NB4 (cell line): ENCODE measurements around the gene RAB34.

Source experiments
- CTCF ChIP-seq: IDR thresholded peaks from one replicate; pipeline ENCODE4 v1.5.1; 2012; ENCODE audit warnings: low read depth, low read length
- MAX ChIP-seq: IDR thresholded peaks from 2 replicates; pipeline ENCODE4 v1.6.1; 2011; ENCODE audit warnings: low read depth, low read length
- MYC ChIP-seq: IDR thresholded peaks from 2 replicates; pipeline ENCODE4 v1.6.1; 2011; ENCODE audit warnings: low read depth, low read length
- POLR2A ChIP-seq: IDR thresholded peaks from 2 replicates; pipeline ENCODE4 v1.6.1; 2011; ENCODE audit warnings: mild to moderate bottlenecking; ENCODE audit not compliant: insufficient read length; ENCODE audit errors: extremely low read depth

- TF ChIP-seq CTCF = no peak
- peak; percentile 96 for TF ChIP-seq MAX
- peak; percentile 81 for TF ChIP-seq POLR2A
- peak; percentile 94 for TF ChIP-seq MYC
Observed at GRCh38 chr17:28725660-28726225, 8.1 kb upstream of the RAB34 start.
